SK-N-SH (cell line): ENCODE measurements around the gene TSPAN16. TPM values are rescaled to one million over a fixed set of nuclear protein-coding genes. Genes with fewer than 3 reads are reported as not detected.

ENCODE experiments used
- CTCF ChIA-PET: fragments of 300-600, 350-600 bp; formaldehyde crosslinking; extraction: SDS; loops from one replicate; lab custom pipeline; 2021; lab: Yijun Ruan, JAX
- POLR2A ChIA-PET: fragments of 350-600 bp; sonication (Branson Sonifier 250); formaldehyde crosslinking; extraction: SDS; loops from one replicate; lab custom pipeline; 2020; ENCODE audit warnings: antibody characterized with exemption, inconsistent platforms; lab: Yijun Ruan, JAX
- DNase-seq: peaks from one replicate; pipeline ENCODE4 v3.0.0; 2012
- H2AFZ ChIP-seq: fragments of 200-600 bp; sonication (generic); 2 replicates; pipeline ENCODE4 v1.8.1; 2016; ENCODE audit warnings: antibody characterized with exemption, mild to moderate bottlenecking, low read depth
- H3F3A ChIP-seq: fragments of 200-600 bp; sonication (generic); replicated peaks from 2 replicates; pipeline ENCODE3; 2016; ENCODE audit warnings: antibody characterized with exemption, mild to moderate bottlenecking; ENCODE audit not compliant: insufficient read depth
- H3K27ac ChIP-seq, 2 experiments: fragments of 200-500 bp in 1 of 2; fragments of 200-600 bp in 1 of 2; sonication (Bioruptor generic) in 1 of 2; sonication (generic), shearing (Covaris generic) in 1 of 2; 2 replicates each; pipeline versions ENCODE4 v1.5.1 to v1.6.1; 2014 to 2016; ENCODE audit warnings: low read depth in 2 of 2, inconsistent platforms in 1 of 2, low read length in 1 of 2, mild to moderate bottlenecking in 1 of 2, mixed read lengths in 1 of 2
- H3K27me3 ChIP-seq: fragments of 200-600 bp; sonication (generic), shearing (Covaris generic); 2 replicates; pipeline ENCODE4 v1.6.1; 2016; ENCODE audit warnings: mixed run types; ENCODE audit not compliant: insufficient read depth
- H3K36me3 ChIP-seq, 2 experiments: fragments of 200-500 bp in 1 of 2; fragments of 200-600 bp in 1 of 2; sonication (Bioruptor generic) in 1 of 2; sonication (generic) in 1 of 2; replicated peaks in 1 of 2; 2 replicates each; pipeline versions ENCODE3 to v1.5.1; 2014 to 2016; ENCODE audit warnings: low read length in 1 of 2, mild to moderate bottlenecking in 1 of 2; ENCODE audit not compliant: insufficient read depth in 2 of 2, control insufficient read depth in 1 of 2
- H3K4me1 ChIP-seq, 2 experiments: fragments of 200-500 bp in 1 of 2; fragments of 200-600 bp in 1 of 2; sonication (Bioruptor generic) in 1 of 2; sonication (generic), shearing (Covaris generic) in 1 of 2; 2 replicates each; pipeline versions ENCODE4 v1.5.1 to v1.6.1; 2014 to 2016; ENCODE audit warnings: low read depth in 1 of 2, low read length in 1 of 2, mixed run types in 1 of 2; ENCODE audit not compliant: insufficient read depth in 2 of 2, control insufficient read depth in 1 of 2
- H3K4me2 ChIP-seq: fragments of 200-600 bp; sonication (generic), shearing (Covaris generic); 2 replicates; pipeline ENCODE4 v1.6.1; 2017; ENCODE audit warnings: mixed run types
- H3K4me3 ChIP-seq, 2 experiments: fragments of 200-500 bp in 1 of 2; fragments of 200-600 bp in 1 of 2; sonication (Bioruptor generic) in 1 of 2; sonication (generic), shearing (Covaris generic) in 1 of 2; 2 replicates each; pipeline versions ENCODE4 v1.5.1 to v1.8.1; 2014 to 2016; ENCODE audit warnings: low read depth in 2 of 2, inconsistent platforms in 1 of 2, low read length in 1 of 2, mild to moderate bottlenecking in 1 of 2, mixed read lengths in 1 of 2, moderate library complexity in 1 of 2
- H3K79me2 ChIP-seq: fragments of 200-600 bp; sonication (generic); 2 replicates; pipeline ENCODE4 v1.8.1; 2017; ENCODE audit warnings: mild to moderate bottlenecking; ENCODE audit not compliant: insufficient read depth
- H3K9ac ChIP-seq: fragments of 200-600 bp; sonication (generic); 2 replicates; pipeline ENCODE4 v1.6.1; 2017; ENCODE audit warnings: mixed run types
- H3K9me2 ChIP-seq: fragments of 200-600 bp; sonication (generic); 2 replicates; pipeline ENCODE4 v1.6.1; 2017; ENCODE audit warnings: mixed run types
- H3K9me3 ChIP-seq: fragments of 200-600 bp; sonication (generic); 2 replicates; pipeline ENCODE4 v1.6.1; 2017; ENCODE audit warnings: mixed run types, mild to moderate bottlenecking, moderate library complexity
- H4K20me1 ChIP-seq: fragments of 200-600 bp; sonication (generic); 2 replicates; pipeline ENCODE4 v1.6.1; 2017; ENCODE audit warnings: mild to moderate bottlenecking, mixed run types; ENCODE audit not compliant: insufficient read depth
- CHD2 ChIP-seq: fragments of 150-350 bp; IDR thresholded peaks from 2 replicates; pipeline ENCODE4 v1.6.1; 2018; ENCODE audit warnings: low read length; ENCODE audit not compliant: partially characterized antibody
- ELF1 ChIP-seq: IDR thresholded peaks from 2 replicates; pipeline ENCODE4 v1.4.0; 2012
- EP300 ChIP-seq, 2 experiments: IDR thresholded peaks; 2 replicates each; pipeline versions ENCODE4 v1.4.0 to v1.6.1; 2012; ENCODE audit warnings: borderline replicate concordance in 1 of 2, low read depth in 1 of 2, low read length in 1 of 2
- FOSL2 ChIP-seq: IDR thresholded peaks from 2 replicates; pipeline ENCODE4 v1.4.0; 2012; ENCODE audit warnings: low read depth, mild to moderate bottlenecking, moderate library complexity, borderline replicate concordance
- FOXM1 ChIP-seq: IDR thresholded peaks from 2 replicates; pipeline ENCODE4 v1.4.0; 2012; ENCODE audit warnings: low read depth, mild to moderate bottlenecking
- GABPA ChIP-seq: IDR thresholded peaks from 2 replicates; pipeline ENCODE4 v1.4.0; 2012; ENCODE audit warnings: low read depth, mild to moderate bottlenecking
- GATA2 ChIP-seq: sonication (generic); formaldehyde crosslinking; IDR thresholded peaks from 2 replicates; pipeline ENCODE4 v1.5.0; 2020; ENCODE audit warnings: mild to moderate bottlenecking, missing genetic modification reagents
- MXI1 ChIP-seq: IDR thresholded peaks from 2 replicates; pipeline ENCODE4 v1.6.1; 2012; ENCODE audit warnings: mild to moderate bottlenecking, low read depth, low read length, improper control_type of control experiment
- NFIC ChIP-seq: IDR thresholded peaks from 2 replicates; pipeline ENCODE4 v1.4.0; 2012; ENCODE audit warnings: borderline replicate concordance
- NRF1 ChIP-seq: IDR thresholded peaks from 2 replicates; pipeline ENCODE4 v1.6.1; 2012; ENCODE audit warnings: low read depth, mild to moderate bottlenecking, low read length
- POLR2AphosphoS5 ChIP-seq: IDR thresholded peaks from 2 replicates; pipeline ENCODE4 v1.6.1; 2012; ENCODE audit warnings: low read depth, low read length
- RAD21 ChIP-seq: IDR thresholded peaks from 2 replicates; pipeline ENCODE4 v1.6.1; 2012; ENCODE audit warnings: mild to moderate bottlenecking, low read length
- RCOR1 ChIP-seq: fragments of 150-350 bp; IDR thresholded peaks from 2 replicates; pipeline ENCODE4 v1.6.1; 2017; ENCODE audit warnings: antibody characterized with exemption, low read length
- RFX5 ChIP-seq: IDR thresholded peaks from 2 replicates; pipeline ENCODE4 v1.6.1; 2012; ENCODE audit warnings: mild to moderate bottlenecking, improper control_type of control experiment, low read length
- TCF12 ChIP-seq: IDR thresholded peaks from 2 replicates; pipeline ENCODE4 v1.4.0; 2012
- TEAD4 ChIP-seq: IDR thresholded peaks from 2 replicates; pipeline ENCODE4 v1.4.0; 2012; ENCODE audit warnings: mild to moderate bottlenecking, borderline replicate concordance; ENCODE audit not compliant: insufficient read depth
- YY1 ChIP-seq: IDR thresholded peaks from 2 replicates; pipeline ENCODE4 v1.4.0; 2012; ENCODE audit warnings: low read depth, mild to moderate bottlenecking
- WGBS: methylation state at CpG from one replicate; pipeline ENCODE4 v1.1.6; 2017; ENCODE audit warnings: low lambda C conversion rate; 5-methylcytosine and 5-hydroxymethylcytosine counted together
- polyA plus RNA-seq, 3 experiments: library from polyadenylated mRNA; depleted of rRNA; stranded (reverse); fragments of >200 nt; gene quantifications; 2 replicates each; pipeline ENCODE4 v1.2.3, GENCODE V29; 2012
- TF ChIP-seq, protein P1 (sequence below): IDR thresholded peaks from 2 replicates; pipeline ENCODE4 v1.4.0; 2012; ENCODE audit warnings: low read depth, borderline replicate concordance
- TF ChIP-seq, protein P2 (sequence below): IDR thresholded peaks from 2 replicates; pipeline ENCODE4 v1.6.1; 2012; ENCODE audit warnings: mild to moderate bottlenecking, low read depth, low read length, moderate library complexity
- TF ChIP-seq, protein P3 (sequence below): fragments of 150-350 bp; IDR thresholded peaks from 2 replicates; pipeline ENCODE4 v1.6.1; 2017; ENCODE audit warnings: antibody characterized with exemption, low read length, low read depth, borderline replicate concordance
- TF ChIP-seq, protein P4 (sequence below): IDR thresholded peaks from 2 replicates; pipeline ENCODE4 v1.4.0; 2012; ENCODE audit warnings: low read depth
- TF ChIP-seq, protein P5 (sequence below): fragments of 150-350 bp; IDR thresholded peaks from 2 replicates; pipeline ENCODE4 v1.6.1; 2016; ENCODE audit warnings: mild to moderate bottlenecking, low read depth, low read length

TSPAN16 gene
- polyA plus RNA-seq, 1 of the 3 experiments (the other 2 are of a cell fraction): not detected

DNA sequence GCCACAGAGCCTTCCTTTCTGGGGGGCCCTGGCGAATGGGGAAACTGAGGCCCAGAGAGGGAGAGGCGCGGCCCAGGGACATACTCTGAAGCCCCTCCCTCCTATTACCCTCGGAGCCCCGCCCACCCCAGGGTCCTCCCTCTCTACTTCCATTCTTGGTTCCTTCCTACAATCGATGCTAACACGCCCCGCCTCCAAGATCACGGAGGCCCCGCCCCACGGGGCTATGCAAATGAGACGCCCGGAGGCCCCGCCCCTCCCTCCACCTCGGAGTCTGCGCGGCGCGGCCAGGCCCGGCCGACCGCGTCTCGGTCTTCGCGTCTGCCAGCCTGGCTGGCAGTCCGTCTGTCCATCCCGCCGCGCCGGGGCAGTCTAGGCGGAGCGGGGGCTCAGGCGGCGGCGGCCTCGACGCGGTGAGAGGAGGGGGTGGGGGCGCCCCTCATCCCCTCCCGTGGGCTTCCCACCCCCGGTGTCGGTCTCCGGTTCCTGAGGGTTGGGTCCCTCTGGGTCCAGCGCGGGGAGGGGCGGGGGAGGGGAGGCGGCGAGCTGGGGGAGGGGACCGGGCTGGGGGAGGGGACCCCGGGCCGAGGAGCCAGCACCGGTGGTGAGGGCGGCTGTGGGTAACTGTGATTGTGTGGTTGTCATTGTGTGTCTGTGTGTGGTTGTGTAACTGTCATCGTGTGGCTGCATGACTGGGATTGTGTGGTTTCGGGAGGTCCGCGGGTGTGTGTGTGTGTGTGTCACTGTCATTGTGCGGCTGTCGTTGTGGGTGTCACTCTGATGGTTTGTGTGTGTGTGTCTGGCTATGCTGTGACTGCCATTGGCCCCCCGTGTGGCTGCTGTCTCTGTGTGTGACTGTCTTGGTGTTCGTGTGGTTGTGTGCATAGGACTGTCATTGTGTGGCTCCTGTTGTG, 59.5 kb downstream of the TSPAN16 start, which contains the start of gene PLPPR2:
Gene PLPPR2, plus strand, starts transcription at position 273 of the 914 bp plus-strand sequence. CDS start 2,242 bp downstream, outside the sequence.
- ChIA-PET CTCF (no interaction called here), POLR2A (no interaction called here)
- peak within 1 kb of the TSS; percentile 48 to 70 for H3K4me3 ChIP-seq
- peak within 1 kb of the TSS; percentile 96 for H3K4me2 ChIP-seq
- DNase-seq: peak; percentile 98
- peaks cover 0 to 18% of the 10 kb centered on the region in 2 experiments; a peak in 1 of 4 replicates for H3K4me1 ChIP-seq
- no peak within 1 kb of the TSS; a peak in 1 of 4 replicates for H3K27ac ChIP-seq
- H3K27me3 ChIP-seq: no peaks in the 10 kb centered on the region
- no peaks in the 10 kb centered on the region for H3K9me2 ChIP-seq
- peak within 1 kb of the TSS; percentile 63; the same call in 1 of the 2 replicates for H3K9ac ChIP-seq
- H3K79me2 ChIP-seq: peaks cover 5% of the 10 kb centered on the region
- H3K36me3 ChIP-seq: no peaks in the 10 kb centered on the region
- H3F3A ChIP-seq: no peaks in the 10 kb centered on the region
- 1% methylated on average over 31 of the region's 62 CpGs for WGBS
- no peaks in the 10 kb centered on the region for H3K9me3 ChIP-seq
- 0 out of 2 replicates have a peak within 1 kb of the TSS, but pooled peaks have one; percentile 53 for H2AFZ ChIP-seq
- H4K20me1 ChIP-seq: no peaks in the 10 kb centered on the region
- TF ChIP-seq RAD21: no peak
- TF ChIP-seq ELF1: no peak
- no peak for TF ChIP-seq CHD2
- no peak for TF ChIP-seq RFX5
- TF ChIP-seq GABPA: no peak
- no peak for TF ChIP-seq RCOR1
- TF ChIP-seq POLR2AphosphoS5: peak; percentile 53; the same call in 1 of the 2 replicates
- TF ChIP-seq TEAD4: no peak
- TF ChIP-seq EP300 (IDR thresholded peaks at IDR 0.05; ENCODE audit: borderline replicate concordance in 1 of 2, low read depth in 1 of 2, low read length in 1 of 2): no peak
- peak; percentile 76 for TF ChIP-seq NRF1
- peak; percentile 42; the same call in 1 of the 2 replicates for TF ChIP-seq MXI1
- TF ChIP-seq, protein P1, sequence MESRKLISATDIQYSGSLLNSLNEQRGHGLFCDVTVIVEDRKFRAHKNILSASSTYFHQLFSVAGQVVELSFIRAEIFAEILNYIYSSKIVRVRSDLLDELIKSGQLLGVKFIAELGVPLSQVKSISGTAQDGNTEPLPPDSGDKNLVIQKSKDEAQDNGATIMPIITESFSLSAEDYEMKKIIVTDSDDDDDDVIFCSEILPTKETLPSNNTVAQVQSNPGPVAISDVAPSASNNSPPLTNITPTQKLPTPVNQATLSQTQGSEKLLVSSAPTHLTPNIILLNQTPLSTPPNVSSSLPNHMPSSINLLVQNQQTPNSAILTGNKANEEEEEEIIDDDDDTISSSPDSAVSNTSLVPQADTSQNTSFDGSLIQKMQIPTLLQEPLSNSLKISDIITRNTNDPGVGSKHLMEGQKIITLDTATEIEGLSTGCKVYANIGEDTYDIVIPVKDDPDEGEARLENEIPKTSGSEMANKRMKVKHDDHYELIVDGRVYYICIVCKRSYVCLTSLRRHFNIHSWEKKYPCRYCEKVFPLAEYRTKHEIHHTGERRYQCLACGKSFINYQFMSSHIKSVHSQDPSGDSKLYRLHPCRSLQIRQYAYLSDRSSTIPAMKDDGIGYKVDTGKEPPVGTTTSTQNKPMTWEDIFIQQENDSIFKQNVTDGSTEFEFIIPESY: no peak
- TF ChIP-seq, protein P2, sequence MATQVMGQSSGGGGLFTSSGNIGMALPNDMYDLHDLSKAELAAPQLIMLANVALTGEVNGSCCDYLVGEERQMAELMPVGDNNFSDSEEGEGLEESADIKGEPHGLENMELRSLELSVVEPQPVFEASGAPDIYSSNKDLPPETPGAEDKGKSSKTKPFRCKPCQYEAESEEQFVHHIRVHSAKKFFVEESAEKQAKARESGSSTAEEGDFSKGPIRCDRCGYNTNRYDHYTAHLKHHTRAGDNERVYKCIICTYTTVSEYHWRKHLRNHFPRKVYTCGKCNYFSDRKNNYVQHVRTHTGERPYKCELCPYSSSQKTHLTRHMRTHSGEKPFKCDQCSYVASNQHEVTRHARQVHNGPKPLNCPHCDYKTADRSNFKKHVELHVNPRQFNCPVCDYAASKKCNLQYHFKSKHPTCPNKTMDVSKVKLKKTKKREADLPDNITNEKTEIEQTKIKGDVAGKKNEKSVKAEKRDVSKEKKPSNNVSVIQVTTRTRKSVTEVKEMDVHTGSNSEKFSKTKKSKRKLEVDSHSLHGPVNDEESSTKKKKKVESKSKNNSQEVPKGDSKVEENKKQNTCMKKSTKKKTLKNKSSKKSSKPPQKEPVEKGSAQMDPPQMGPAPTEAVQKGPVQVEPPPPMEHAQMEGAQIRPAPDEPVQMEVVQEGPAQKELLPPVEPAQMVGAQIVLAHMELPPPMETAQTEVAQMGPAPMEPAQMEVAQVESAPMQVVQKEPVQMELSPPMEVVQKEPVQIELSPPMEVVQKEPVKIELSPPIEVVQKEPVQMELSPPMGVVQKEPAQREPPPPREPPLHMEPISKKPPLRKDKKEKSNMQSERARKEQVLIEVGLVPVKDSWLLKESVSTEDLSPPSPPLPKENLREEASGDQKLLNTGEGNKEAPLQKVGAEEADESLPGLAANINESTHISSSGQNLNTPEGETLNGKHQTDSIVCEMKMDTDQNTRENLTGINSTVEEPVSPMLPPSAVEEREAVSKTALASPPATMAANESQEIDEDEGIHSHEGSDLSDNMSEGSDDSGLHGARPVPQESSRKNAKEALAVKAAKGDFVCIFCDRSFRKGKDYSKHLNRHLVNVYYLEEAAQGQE: 0 out of 2 replicates have a peak, but pooled peaks have one; percentile 18
- no peak for TF ChIP-seq GATA2
- TF ChIP-seq, protein P3, sequence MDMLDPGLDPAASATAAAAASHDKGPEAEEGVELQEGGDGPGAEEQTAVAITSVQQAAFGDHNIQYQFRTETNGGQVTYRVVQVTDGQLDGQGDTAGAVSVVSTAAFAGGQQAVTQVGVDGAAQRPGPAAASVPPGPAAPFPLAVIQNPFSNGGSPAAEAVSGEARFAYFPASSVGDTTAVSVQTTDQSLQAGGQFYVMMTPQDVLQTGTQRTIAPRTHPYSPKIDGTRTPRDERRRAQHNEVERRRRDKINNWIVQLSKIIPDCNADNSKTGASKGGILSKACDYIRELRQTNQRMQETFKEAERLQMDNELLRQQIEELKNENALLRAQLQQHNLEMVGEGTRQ: no peak
- TF ChIP-seq, protein P4, sequence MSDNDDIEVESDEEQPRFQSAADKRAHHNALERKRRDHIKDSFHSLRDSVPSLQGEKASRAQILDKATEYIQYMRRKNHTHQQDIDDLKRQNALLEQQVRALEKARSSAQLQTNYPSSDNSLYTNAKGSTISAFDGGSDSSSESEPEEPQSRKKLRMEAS: no peak; the same call in 1 of the 2 replicates
- TF ChIP-seq YY1: no peak
- no peak for TF ChIP-seq FOXM1
- no peak for TF ChIP-seq NFIC
- TF ChIP-seq FOSL2: no peak
- TF ChIP-seq, protein P5, sequence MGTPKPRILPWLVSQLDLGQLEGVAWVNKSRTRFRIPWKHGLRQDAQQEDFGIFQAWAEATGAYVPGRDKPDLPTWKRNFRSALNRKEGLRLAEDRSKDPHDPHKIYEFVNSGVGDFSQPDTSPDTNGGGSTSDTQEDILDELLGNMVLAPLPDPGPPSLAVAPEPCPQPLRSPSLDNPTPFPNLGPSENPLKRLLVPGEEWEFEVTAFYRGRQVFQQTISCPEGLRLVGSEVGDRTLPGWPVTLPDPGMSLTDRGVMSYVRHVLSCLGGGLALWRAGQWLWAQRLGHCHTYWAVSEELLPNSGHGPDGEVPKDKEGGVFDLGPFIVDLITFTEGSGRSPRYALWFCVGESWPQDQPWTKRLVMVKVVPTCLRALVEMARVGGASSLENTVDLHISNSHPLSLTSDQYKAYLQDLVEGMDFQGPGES: no peak
- TF ChIP-seq TCF12: no peak
